IMR-90 (cell line): Measurements from ENCODE around the gene MYO10. TPM values are rescaled to one million over a fixed set of nuclear protein-coding genes. Genes with fewer than 3 reads are reported as not detected.

Experiments used
- ATAC-seq: fragments of 200-7000 bp; cut with Tn5 transposase; 2 replicates; pipeline ENCODE4 v1.9.1; 2020; ENCODE audit warnings: low read depth, mild to moderate bottlenecking, moderate library complexity
- BruUV-seq: library from RNA; stranded (reverse); fragments of 400-500 nt; replicated peaks from 2 replicates; lab custom pipeline; 2021; lab: Mats Ljungman, UMichigan
- CTCF ChIA-PET: fragments of 300-600 bp; formaldehyde crosslinking; extraction: SDS; loops from one replicate; lab custom pipeline; 2021; ENCODE audit warnings: antibody characterized with exemption; lab: Yijun Ruan, JAX
- POLR2A ChIA-PET: fragments of 300-600 bp; sonication (Branson Sonifier 250); formaldehyde crosslinking; loops from one replicate; lab custom pipeline; 2022; ENCODE audit warnings: antibody characterized with exemption; ENCODE audit not compliant: unreplicated experiment; lab: Charles Lee
- DNase-seq: peaks from one replicate; pipeline ENCODE4 v3.0.0; 2013
- H2AFZ ChIP-seq: replicated peaks from 2 replicates; pipeline ENCODE3; 2013; ENCODE audit warnings: low read length, mild to moderate bottlenecking; ENCODE audit not compliant: poor library complexity
- H2AK5ac ChIP-seq: 2 replicates; pipeline ENCODE4 v1.6.1; 2013; ENCODE audit warnings: low read depth, low read length, inconsistent platforms
- H2AK9ac ChIP-seq: replicated peaks from 2 replicates; pipeline ENCODE3; 2013; ENCODE audit warnings: mild to moderate bottlenecking, low read depth, low read length, moderate library complexity; ENCODE audit not compliant: poor library complexity
- H2BK120ac ChIP-seq: 2 replicates; pipeline ENCODE4 v1.6.1; 2013; ENCODE audit warnings: low read depth, low read length, inconsistent platforms
- H2BK15ac ChIP-seq: 3 replicates; pipeline ENCODE4 v1.6.1; 2013; ENCODE audit warnings: low read depth, low read length, inconsistent platforms
- H2BK20ac ChIP-seq: 2 replicates; pipeline ENCODE4 v1.6.1; 2013; ENCODE audit warnings: low read depth, mild to moderate bottlenecking, inconsistent platforms, low read length, moderate library complexity
- H2BK5ac ChIP-seq: 2 replicates; pipeline ENCODE4 v1.6.1; 2013; ENCODE audit warnings: mild to moderate bottlenecking, low read depth, low read length, inconsistent platforms; ENCODE audit not compliant: poor library complexity, severe bottlenecking
- H3K14ac ChIP-seq: replicated peaks from 2 replicates; pipeline ENCODE4 v1.6.1; 2013; ENCODE audit warnings: low read depth, low read length, inconsistent platforms
- H3K18ac ChIP-seq: 2 replicates; pipeline ENCODE4 v1.6.1; 2013; ENCODE audit warnings: low read depth, low read length, control low read depth
- H3K23ac ChIP-seq: 2 replicates; pipeline ENCODE4 v1.6.1; 2013; ENCODE audit warnings: low read depth, low read length, inconsistent platforms
- H3K27ac ChIP-seq: 2 replicates; pipeline ENCODE4 v1.5.1; 2013; ENCODE audit warnings: mild to moderate bottlenecking, control low read depth, low read length; ENCODE audit not compliant: insufficient read depth
- H3K27me3 ChIP-seq: 2 replicates; pipeline ENCODE4 v1.6.1; 2013; ENCODE audit warnings: low read length; ENCODE audit not compliant: control insufficient read depth, insufficient read depth
- H3K36me3 ChIP-seq: 2 replicates; pipeline ENCODE4 v1.6.1; 2013; ENCODE audit warnings: low read length, mixed read lengths; ENCODE audit not compliant: control insufficient read depth, insufficient read depth
- H3K4ac ChIP-seq: 2 replicates; pipeline ENCODE4 v1.6.1; 2013; ENCODE audit warnings: low read depth, low read length, inconsistent platforms
- H3K4me1 ChIP-seq: 2 replicates; pipeline ENCODE4 v1.6.1; 2013; ENCODE audit warnings: low read length, mixed read lengths; ENCODE audit not compliant: control insufficient read depth, insufficient read depth
- H3K4me2 ChIP-seq: 2 replicates; pipeline ENCODE4 v1.6.1; 2013; ENCODE audit warnings: low read depth, mild to moderate bottlenecking, control low read depth, low read length, moderate library complexity
- H3K4me3 ChIP-seq: 2 replicates; pipeline ENCODE4 v1.5.1; 2013; ENCODE audit warnings: low read depth, mild to moderate bottlenecking, control low read depth, low read length, moderate library complexity; ENCODE audit not compliant: insufficient read depth
- H3K56ac ChIP-seq: 2 replicates; pipeline ENCODE4 v1.6.1; 2013; ENCODE audit warnings: low read length, inconsistent platforms; ENCODE audit not compliant: insufficient read depth; ENCODE audit errors: extremely low read depth
- H3K79me1 ChIP-seq, 2 experiments: 2 replicates each; pipeline ENCODE4 v1.6.1; 2013; ENCODE audit warnings: low read length in 2 of 2, inconsistent platforms in 1 of 2, low read depth in 1 of 2
- H3K9ac ChIP-seq: 2 replicates; pipeline ENCODE4 v1.6.1; 2013; ENCODE audit warnings: low read depth, low read length, control low read depth
- H3K9me1 ChIP-seq: 2 replicates; pipeline ENCODE4 v1.6.1; 2013; ENCODE audit warnings: low read length, inconsistent platforms; ENCODE audit not compliant: insufficient read depth
- H3K9me3 ChIP-seq: 2 replicates; pipeline ENCODE4 v1.6.1; 2013; ENCODE audit warnings: low read length; ENCODE audit not compliant: control insufficient read depth, insufficient read depth
- H4K20me1 ChIP-seq: 2 replicates; pipeline ENCODE4 v1.6.1; 2013; ENCODE audit warnings: low read length, inconsistent platforms; ENCODE audit not compliant: insufficient read depth
- H4K5ac ChIP-seq: 2 replicates; pipeline ENCODE4 v1.6.1; 2013; ENCODE audit warnings: mild to moderate bottlenecking, low read depth, low read length, control low read depth
- H4K8ac ChIP-seq, 2 experiments: 2 replicates each; pipeline ENCODE4 v1.6.1; 2013; ENCODE audit warnings: low read depth in 2 of 2, low read length in 2 of 2, control low read depth in 1 of 2, inconsistent platforms in 1 of 2
- H4K91ac ChIP-seq: 2 replicates; pipeline ENCODE4 v1.6.1; 2013; ENCODE audit warnings: low read depth, low read length, inconsistent platforms; ENCODE audit not compliant: insufficient read depth
- CEBPB ChIP-seq: IDR thresholded peaks from 2 replicates; pipeline ENCODE4 v1.6.1; 2012; ENCODE audit warnings: low read depth, low read length, improper control_type of control experiment
- POLR2A ChIP-seq: IDR thresholded peaks from 2 replicates; pipeline ENCODE4 v1.6.1; 2012; ENCODE audit warnings: mild to moderate bottlenecking, low read depth, low read length
- RCOR1 ChIP-seq: IDR thresholded peaks from 2 replicates; pipeline ENCODE4 v1.6.1; 2012; ENCODE audit warnings: mild to moderate bottlenecking, low read length, improper control_type of control experiment; ENCODE audit not compliant: insufficient replicate concordance
- WGBS, 2 experiments: methylation state at CpG; one replicate each; pipeline versions ENCODE4 v1.1.5 to v1.1.7; 2013; ENCODE audit warnings: missing lambda C conversion rate in 2 of 2; ENCODE audit not compliant: insufficient read length in 1 of 2; ENCODE audit errors: extremely low coverage in 2 of 2; 5-methylcytosine and 5-hydroxymethylcytosine counted together
- dilution Hi-C: fragments of 300-500 bp; cut with HindIII; formaldehyde crosslinking; loops from one replicate; pipeline ENCODE4 v1.14.3; 2018; ENCODE audit warnings: low sequenced_read_pairs; ENCODE audit not compliant: unreplicated experiment
- in situ Hi-C: fragments of 300-500 bp; cut with MboI; formaldehyde crosslinking; loops from 3 replicates; pipeline ENCODE4 v1.14.3; 2019; ENCODE audit warnings: low sequenced_read_pairs, inconsistent platforms, mixed read lengths
- intact Hi-C: fragments of 100-400 bp; cut with micrococcal nuclease; formaldehyde crosslinking; loops from 2 replicates; pipeline ENCODE4 v1.10.0; 2022
- polyA plus RNA-seq, 3 experiments: library from polyadenylated mRNA; depleted of rRNA; stranded (reverse); fragments of >200 nt; gene quantifications; 2 replicates each; pipeline ENCODE4 v1.2.3, GENCODE V29; 2012; ENCODE audit warnings: low replicate concordance in 1 of 3
- total RNA-seq: library from RNA; depleted of rRNA; stranded (reverse); fragments of >200 nt; gene quantifications from 2 replicates; pipeline ENCODE4 v1.2.3, GENCODE V29; 2012

The MYO10 gene
- total and polyA plus RNA-seq, 2 of the 4 experiments (the other 2 are of a cell fraction): 39.9 to 115 TPM

- H3K23ac ChIP-seq: no peak overlapping the region
- H2AFZ ChIP-seq: no peak overlapping the region
- no peak overlapping the region for H2BK15ac ChIP-seq
- no peak overlapping the region for H2BK120ac ChIP-seq
- no peak overlapping the region for H4K5ac ChIP-seq
- POLR2A ChIA-PET: no interaction called here
- H4K20me1 ChIP-seq: peaks cover 54% of the 10 kb centered on the region
- BruUV-seq: no TSS peak
- H3K56ac ChIP-seq: no peak overlapping the region
- no peaks in the 10 kb centered on the region for H3K27me3 ChIP-seq
- no peak overlapping the region for H3K4me2 ChIP-seq
- no peak overlapping the region for H3K18ac ChIP-seq
- H2BK5ac ChIP-seq: no peak overlapping the region
- no peak overlapping the region for H3K9ac ChIP-seq
- peaks cover 33 to 60% of the 10 kb centered on the region in 2 experiments for H3K79me1 ChIP-seq
- H3K4me1 ChIP-seq: 0 out of 2 replicates have a peak, but pooled peaks cover 2% of the 10 kb centered on the region
- no peak overlapping the region for H4K91ac ChIP-seq
- intact Hi-C loops: no loop called here
- 0 out of 2 replicates have a peak, but pooled peaks cover under 1% of the 10 kb centered on the region for H3K9me1 ChIP-seq
- H2BK20ac ChIP-seq: no peak overlapping the region
- no peak overlapping the region for H2AK9ac ChIP-seq
- in situ Hi-C loops: no loop called here
- DNase-seq (no peak), ATAC-seq (no peak)
- no peak overlapping the region for H3K14ac ChIP-seq
- no peak overlapping the region for H3K4ac ChIP-seq
- H3K27ac ChIP-seq: no peak overlapping the region
- dilution Hi-C loops: no loop called here
- peaks cover 57% of the 10 kb centered on the region for H3K36me3 ChIP-seq
- TF ChIP-seq CEBPB: no peak
- no peak for TF ChIP-seq POLR2A
- TF ChIP-seq RCOR1: no peak
- no peak overlapping the region for H3K4me3 ChIP-seq
- no peaks in the 10 kb centered on the region for H3K9me3 ChIP-seq
- H2AK5ac ChIP-seq: no peak overlapping the region
- 40% methylated on average over 1 of the region's 2 CpGs; no CpG with 5 or more reads in 1 of the 2 experiments for WGBS, 2 experiments
- CTCF ChIA-PET: no interaction called here
- no peak overlapping the region for H4K8ac ChIP-seq
These were observed 242.2 kb downstream of the MYO10 start for GRCh38 chr5:16693879-16694278.
